H9 (cell line): ENCODE measurements around the gene DISC1. TPM values are rescaled to one million over a fixed set of nuclear protein-coding genes. Genes with fewer than 3 reads are reported as not detected.
A peak's percentile ranks its signal among the peaks of the same experiment; 100 is the strongest.

Experiments
- DNase-seq: peaks from one replicate; pipeline ENCODE4 v3.0.0-alpha.2; 2017
- H2AFZ ChIP-seq: one replicate; pipeline ENCODE4 v1.6.1; 2013; ENCODE audit warnings: mild to moderate bottlenecking, low read length, control low read depth, moderate library complexity
- H2AK5ac ChIP-seq: 2 replicates; pipeline ENCODE4 v1.6.1; 2013; ENCODE audit warnings: low read length, control low read depth, mixed read lengths; ENCODE audit not compliant: insufficient read length
- H2BK120ac ChIP-seq: one replicate; pipeline ENCODE4 v1.6.1; 2013; ENCODE audit warnings: low read depth, mild to moderate bottlenecking, low read length, control low read depth, inconsistent platforms; ENCODE audit not compliant: poor library complexity, severe bottlenecking
- H2BK12ac ChIP-seq: 2 replicates; pipeline ENCODE4 v1.6.1; 2013; ENCODE audit warnings: low read length, control low read depth, mixed read lengths, low read depth; ENCODE audit not compliant: insufficient read length
- H2BK15ac ChIP-seq: 2 replicates; pipeline ENCODE4 v1.6.1; 2013; ENCODE audit warnings: low read depth, low read length, control low read depth
- H2BK20ac ChIP-seq: one replicate; pipeline ENCODE4 v1.6.1; 2013; ENCODE audit warnings: low read depth, mild to moderate bottlenecking, low read length, control low read depth, inconsistent platforms; ENCODE audit not compliant: poor library complexity, severe bottlenecking
- H2BK5ac ChIP-seq: 2 replicates; pipeline ENCODE4 v1.6.1; 2013; ENCODE audit warnings: low read length, control low read depth, mixed read lengths; ENCODE audit not compliant: insufficient read length
- H3K14ac ChIP-seq: 2 replicates; pipeline ENCODE4 v1.6.1; 2013; ENCODE audit warnings: low read length, control low read depth; ENCODE audit not compliant: insufficient read depth
- H3K18ac ChIP-seq: 2 replicates; pipeline ENCODE4 v1.6.1; 2013; ENCODE audit warnings: low read depth, mild to moderate bottlenecking, mixed read lengths, low read length, control low read depth; ENCODE audit not compliant: insufficient read length
- H3K23ac ChIP-seq: 2 replicates; pipeline ENCODE4 v1.6.1; 2013; ENCODE audit warnings: low read length, control low read depth, mixed read lengths, low read depth; ENCODE audit not compliant: insufficient read length
- H3K23me2 ChIP-seq: 2 replicates; pipeline ENCODE4 v1.6.1; 2013; ENCODE audit warnings: low read depth, mild to moderate bottlenecking, mixed read lengths, low read length, control low read depth; ENCODE audit not compliant: insufficient read length, poor library complexity, severe bottlenecking
- H3K27ac ChIP-seq: 2 replicates; pipeline ENCODE4 v1.5.1; 2013; ENCODE audit warnings: low read length, control low read depth, mixed read lengths, low read depth; ENCODE audit not compliant: insufficient read length
- H3K27me3 ChIP-seq: 2 replicates; pipeline ENCODE4 v1.6.1; 2013; ENCODE audit warnings: low read length, control low read depth, inconsistent platforms; ENCODE audit not compliant: insufficient read depth
- H3K4ac ChIP-seq: 2 replicates; pipeline ENCODE4 v1.6.1; 2013; ENCODE audit warnings: low read depth, mild to moderate bottlenecking, control low read depth, inconsistent platforms, low read length, moderate library complexity
- H3K4me1 ChIP-seq: 2 replicates; pipeline ENCODE4 v1.6.1; 2013; ENCODE audit warnings: low read length, control low read depth, inconsistent platforms; ENCODE audit not compliant: insufficient read depth
- H3K4me2 ChIP-seq: 2 replicates; pipeline ENCODE4 v1.6.1; 2013; ENCODE audit warnings: low read length, control low read depth, mixed read lengths; ENCODE audit not compliant: insufficient read length, insufficient read depth
- H3K56ac ChIP-seq: 2 replicates; pipeline ENCODE4 v1.6.1; 2013; ENCODE audit warnings: low read depth, mild to moderate bottlenecking, mixed read lengths, low read length, control low read depth; ENCODE audit not compliant: insufficient read length
- H3K79me1 ChIP-seq: 2 replicates; pipeline ENCODE4 v1.6.1; 2013; ENCODE audit warnings: low read depth, mild to moderate bottlenecking, moderate library complexity, low read length, control low read depth, inconsistent platforms; ENCODE audit not compliant: insufficient read depth, poor library complexity, severe bottlenecking
- H3K79me2 ChIP-seq: 2 replicates; pipeline ENCODE4 v1.6.1; 2013; ENCODE audit warnings: low read length, control low read depth, inconsistent platforms; ENCODE audit not compliant: insufficient read depth
- H3K9ac ChIP-seq: 2 replicates; pipeline ENCODE4 v1.6.1; 2013; ENCODE audit warnings: low read length, control low read depth, mixed read lengths; ENCODE audit not compliant: insufficient read length; ENCODE audit errors: extremely low read depth
- H3K9me3 ChIP-seq: one replicate; pipeline ENCODE4 v1.6.1; 2013; ENCODE audit warnings: low read depth, low read length, inconsistent platforms; ENCODE audit not compliant: control insufficient read depth
- H3T11ph ChIP-seq: one replicate; pipeline ENCODE4 v1.6.1; 2013; ENCODE audit warnings: mild to moderate bottlenecking, low read length, control low read depth, inconsistent platforms
- H4K20me1 ChIP-seq: one replicate; pipeline ENCODE4 v1.6.1; 2013; ENCODE audit not compliant: control insufficient read depth, insufficient read length, insufficient read depth
- H4K5ac ChIP-seq: 2 replicates; pipeline ENCODE4 v1.6.1; 2013; ENCODE audit warnings: low read depth, mild to moderate bottlenecking, mixed read lengths, low read length, control low read depth; ENCODE audit not compliant: insufficient read length
- H4K8ac ChIP-seq: replicated peaks from 2 replicates; pipeline ENCODE4 v1.6.1; 2013; ENCODE audit warnings: low read length, control low read depth, mixed read lengths, low read depth; ENCODE audit not compliant: insufficient read length
- H4K91ac ChIP-seq: 2 replicates; pipeline ENCODE4 v1.6.1; 2013; ENCODE audit warnings: low read depth, mild to moderate bottlenecking, moderate library complexity, mixed read lengths, low read length, control low read depth; ENCODE audit not compliant: insufficient read length
- H3K27ac Mint-ChIP-seq, 3 experiments: 2 replicates in 2 of 3; 3 replicates in 1 of 3; pipeline ENCODE4 v1.8.0; 2020 to 2021; ENCODE audit warnings: mixed read lengths in 3 of 3, mild to moderate bottlenecking in 1 of 3, moderate library complexity in 1 of 3
- H3K27me3 Mint-ChIP-seq: 2 replicates; pipeline ENCODE4 v1.8.0; 2021; ENCODE audit warnings: low read depth, mild to moderate bottlenecking, moderate library complexity, mixed read lengths
- H3K36me3 Mint-ChIP-seq, 3 experiments: 2 replicates in 2 of 3; 3 replicates in 1 of 3; pipeline ENCODE4 v1.8.0; 2020 to 2021; ENCODE audit warnings: low read depth in 3 of 3, mixed read lengths in 3 of 3; ENCODE audit not compliant: insufficient read depth in 1 of 3
- H3K4me1 Mint-ChIP-seq, 2 experiments: 2 replicates each; pipeline ENCODE4 v1.8.0; 2020; ENCODE audit warnings: mixed read lengths in 2 of 2
- H3K4me3 Mint-ChIP-seq, 2 experiments: 2 replicates in 1 of 2; 3 replicates in 1 of 2; pipeline ENCODE4 v1.8.0; 2020 to 2021; ENCODE audit warnings: mild to moderate bottlenecking in 2 of 2, mixed read lengths in 2 of 2, moderate library complexity in 1 of 2
- H3K9me3 Mint-ChIP-seq, 2 experiments: 2 replicates in 1 of 2; 3 replicates in 1 of 2; pipeline ENCODE4 v1.8.0; 2020; ENCODE audit warnings: mild to moderate bottlenecking in 2 of 2, mixed read lengths in 2 of 2, moderate library complexity in 1 of 2
- CTCF ChIP-seq: fragments of 200-600 bp; sonication (generic); conservative IDR thresholded peaks from 3 replicates; pipeline ENCODE4 v1.8.0; 2021; ENCODE audit warnings: antibody characterized with exemption, mild to moderate bottlenecking
- WGBS: extraction: QIAGEN DNeasy Blood & Tissue Kit; methylation state at CpG from one replicate; pipeline ENCODE4 v1.1.7; 2013; ENCODE audit warnings: missing lambda C conversion rate, low lambda C conversion rate, mixed read lengths; ENCODE audit not compliant: insufficient read length; ENCODE audit errors: extremely low coverage; 5-methylcytosine and 5-hydroxymethylcytosine counted together
- total RNA-seq: library from RNA; stranded (reverse); gene quantifications from 2 replicates; pipeline ENCODE4 v1.2.1, GENCODE V29; 2021

Gene DISC1
- total RNA-seq, 1 experiment from 2014 or later = 2.5 TPM

GRCh38 chr1:231616667-231617066, 9.9 kb upstream of the DISC1 start:
- DNase-seq = no peak
- no peak overlapping the region for H4K8ac ChIP-seq
- no peaks in the 10 kb centered on the region for H3K23me2 ChIP-seq
- no peak overlapping the region for H2BK20ac ChIP-seq
- H2BK12ac ChIP-seq = no peak overlapping the region
- no peak overlapping the region for H2BK120ac ChIP-seq
- H2AK5ac ChIP-seq = no peak overlapping the region
- H3K27me3 ChIP-seq = no peaks in the 10 kb centered on the region; the same call in 1 of the 2 replicates
- H3K9me3 ChIP-seq = no peaks in the 10 kb centered on the region
- no peak overlapping the region for H3K56ac ChIP-seq
- H3K79me1 ChIP-seq = no peaks in the 10 kb centered on the region
- no peak overlapping the region for H3K23ac ChIP-seq
- no peak overlapping the region for H3K18ac ChIP-seq
- no peak overlapping the region for H4K91ac ChIP-seq
- H3T11ph ChIP-seq = no peak overlapping the region
- no CpG with 5 or more reads among the region's 2 CpGs for WGBS
- Mint-ChIP-seq H3K9me3 (no peaks in the 10 kb centered on the region; a peak in 1 of 5 replicates), H3K4me3 (no peak overlapping the region), H3K27me3 (peaks cover 84% of the 10 kb centered on the region), H3K27ac (peak overlapping the region in 1 of 3 experiments; percentile 78; a peak in 1 of 7 replicates), H3K36me3 (no peaks in the 10 kb centered on the region), H3K4me1 (no peaks in the 10 kb centered on the region)
- H4K5ac ChIP-seq = no peak overlapping the region
- no peak for TF ChIP-seq CTCF
- H2BK15ac ChIP-seq = no peak overlapping the region
- no peak overlapping the region for H3K9ac ChIP-seq
- H3K4ac ChIP-seq = no peak overlapping the region
- H4K20me1 ChIP-seq = no peaks in the 10 kb centered on the region
- H3K79me2 ChIP-seq = no peaks in the 10 kb centered on the region
- no peak overlapping the region for H3K14ac ChIP-seq
- H3K27ac ChIP-seq = no peak overlapping the region
- H2BK5ac ChIP-seq = no peak overlapping the region
- H2AFZ ChIP-seq = no peak overlapping the region
- H3K4me2 ChIP-seq = no peak overlapping the region
- H3K4me1 ChIP-seq = no peaks in the 10 kb centered on the region
